ENCODE results near the gene HEATR3.
"Not testable (repeated sequence)": the region's sequence is repeated elsewhere in the genome, so short reads cannot be mapped to it uniquely, and the experiment has no call there.

Gene HEATR3

DNA sequence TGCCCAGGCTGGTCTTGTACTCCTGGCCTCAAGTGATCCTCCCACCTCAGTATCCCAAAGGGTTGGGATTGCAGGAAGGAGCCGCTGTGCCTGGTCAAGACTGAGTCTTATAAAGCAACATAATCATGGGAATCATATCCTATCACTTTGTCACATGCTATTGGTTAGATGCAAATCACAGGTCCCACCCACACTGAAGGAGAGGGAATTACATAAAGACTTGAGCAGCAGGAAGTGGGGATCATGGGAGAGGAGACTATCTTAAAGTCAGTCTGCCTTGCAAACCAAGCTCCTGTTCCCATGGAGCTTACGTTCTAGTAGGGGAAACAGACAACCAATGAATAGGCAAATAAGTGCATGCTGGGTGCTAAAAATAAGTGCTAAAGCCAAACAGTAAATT lies 59.0 kb downstream of the HEATR3 start:
- TF ChIP-seq, protein P1, sequence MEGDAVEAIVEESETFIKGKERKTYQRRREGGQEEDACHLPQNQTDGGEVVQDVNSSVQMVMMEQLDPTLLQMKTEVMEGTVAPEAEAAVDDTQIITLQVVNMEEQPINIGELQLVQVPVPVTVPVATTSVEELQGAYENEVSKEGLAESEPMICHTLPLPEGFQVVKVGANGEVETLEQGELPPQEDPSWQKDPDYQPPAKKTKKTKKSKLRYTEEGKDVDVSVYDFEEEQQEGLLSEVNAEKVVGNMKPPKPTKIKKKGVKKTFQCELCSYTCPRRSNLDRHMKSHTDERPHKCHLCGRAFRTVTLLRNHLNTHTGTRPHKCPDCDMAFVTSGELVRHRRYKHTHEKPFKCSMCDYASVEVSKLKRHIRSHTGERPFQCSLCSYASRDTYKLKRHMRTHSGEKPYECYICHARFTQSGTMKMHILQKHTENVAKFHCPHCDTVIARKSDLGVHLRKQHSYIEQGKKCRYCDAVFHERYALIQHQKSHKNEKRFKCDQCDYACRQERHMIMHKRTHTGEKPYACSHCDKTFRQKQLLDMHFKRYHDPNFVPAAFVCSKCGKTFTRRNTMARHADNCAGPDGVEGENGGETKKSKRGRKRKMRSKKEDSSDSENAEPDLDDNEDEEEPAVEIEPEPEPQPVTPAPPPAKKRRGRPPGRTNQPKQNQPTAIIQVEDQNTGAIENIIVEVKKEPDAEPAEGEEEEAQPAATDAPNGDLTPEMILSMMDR (IDR thresholded peaks at IDR 0.05; ENCODE audit: low read depth, low read length) = no peak
- H3K4me3 ChIP-seq (ENCODE audit: low read depth, low read length) = no peak overlapping the region
- no peak for DNase-seq (ENCODE audit: low read depth, low spot score)
- in situ Hi-C loops (cut with HindIII; ENCODE audit: low sequenced_read_pairs) = no loop called here

DNA sequence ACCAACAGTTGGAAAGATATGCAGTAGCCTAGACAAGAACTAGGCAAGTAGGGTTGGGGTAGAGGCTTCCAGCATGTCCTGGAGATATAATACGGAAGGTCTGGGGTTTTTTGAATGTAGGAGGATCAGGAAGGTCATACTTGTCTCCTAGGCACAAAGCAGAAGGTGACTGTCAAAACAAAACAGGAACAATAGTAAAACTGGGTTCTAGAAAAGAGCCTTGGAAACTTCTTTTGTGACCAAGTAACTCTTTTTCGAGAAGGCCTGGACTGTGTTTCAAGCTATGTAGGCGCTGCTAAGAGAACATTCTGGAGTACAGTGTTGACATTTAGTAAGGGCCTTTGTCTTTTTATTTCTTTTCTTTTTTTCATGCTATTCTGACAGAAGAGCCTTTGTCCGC lies 60.4 kb downstream of the HEATR3 start:
- DNase-seq (ENCODE audit: low read depth, low spot score) = no peak
- in situ Hi-C loops (cut with HindIII; ENCODE audit: low sequenced_read_pairs) = no loop called here
- no peak overlapping the region for H3K4me3 ChIP-seq (ENCODE audit: low read depth, low read length)
- TF ChIP-seq, protein P1 (IDR thresholded peaks at IDR 0.05; ENCODE audit: low read depth, low read length) = no peak

DNA sequence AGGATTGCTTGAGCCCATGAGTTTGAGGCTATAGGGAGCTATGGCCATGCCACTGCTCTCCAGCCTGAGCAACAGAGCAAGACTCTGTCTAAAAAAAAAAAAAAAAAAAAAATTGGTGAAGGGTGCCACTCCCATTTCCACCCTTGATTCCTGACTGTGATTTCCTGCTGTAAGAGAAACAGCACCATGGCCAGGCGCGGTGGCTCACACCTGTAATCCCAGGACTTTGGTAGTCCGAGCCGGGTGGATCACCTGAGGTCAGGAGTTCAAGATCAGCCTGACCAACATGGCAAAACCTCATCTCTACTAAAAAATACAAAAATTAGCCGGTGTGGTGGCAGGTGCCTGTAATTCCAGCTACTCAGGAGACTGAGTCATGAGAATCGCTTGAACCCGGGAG lies 66.8 kb downstream of the HEATR3 start:
- in situ Hi-C loops (cut with HindIII; ENCODE audit: low sequenced_read_pairs); DNase-seq (ENCODE audit: low read depth, low spot score); H3K4me3 ChIP-seq (ENCODE audit: low read depth, low read length): not testable (repeated sequence)

DNA sequence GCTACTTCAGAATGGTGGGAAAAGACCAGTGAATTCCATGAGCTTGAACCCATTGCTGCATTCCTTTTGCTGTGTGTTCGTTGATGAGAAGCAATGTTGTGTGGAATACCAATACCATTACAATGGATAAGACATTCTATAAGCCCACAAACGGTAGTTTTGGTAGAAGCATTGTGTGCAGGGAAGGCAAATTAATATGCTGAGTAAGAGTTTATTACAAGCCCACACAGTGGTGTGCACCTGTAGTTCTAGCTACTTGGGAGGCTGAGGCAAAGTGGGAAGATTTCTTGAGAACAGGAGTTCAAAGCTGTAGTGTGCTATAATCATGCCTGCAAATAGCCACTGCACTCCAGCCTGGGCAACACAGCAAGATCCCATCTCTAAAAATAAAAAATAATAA lies 67.4 kb downstream of the HEATR3 start:
- TF ChIP-seq, protein P1 (IDR thresholded peaks at IDR 0.05; ENCODE audit: low read depth, low read length) = no peak
- H3K4me3 ChIP-seq (ENCODE audit: low read depth, low read length) = no peak overlapping the region
- DNase-seq (ENCODE audit: low read depth, low spot score) = no peak
- in situ Hi-C loops (cut with HindIII; ENCODE audit: low sequenced_read_pairs) = no loop called here

DNA sequence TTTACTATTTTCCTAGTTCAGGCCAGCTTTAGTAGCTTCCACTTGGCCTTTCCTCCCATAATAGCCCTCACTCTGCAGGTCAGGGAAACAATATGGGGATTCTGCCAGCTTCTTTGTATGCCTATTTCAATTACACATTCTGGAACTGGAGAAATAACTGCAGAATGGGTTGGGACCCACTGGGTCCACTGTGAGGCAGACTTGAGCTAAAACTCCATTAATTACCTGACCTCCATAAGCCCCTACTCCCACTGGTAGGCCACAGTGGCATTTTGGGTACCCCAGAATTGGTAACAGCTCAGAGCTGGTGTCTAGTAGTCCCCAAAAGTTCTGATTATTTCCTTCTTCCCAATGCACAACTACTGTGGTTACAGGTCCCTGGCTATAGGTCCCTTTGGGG lies 70.6 kb downstream of the HEATR3 start:
- H3K4me3 ChIP-seq (ENCODE audit: low read depth, low read length) = no peak overlapping the region
- TF ChIP-seq, protein P1 (IDR thresholded peaks at IDR 0.05; ENCODE audit: low read depth, low read length) = no peak
- in situ Hi-C loops (cut with HindIII; ENCODE audit: low sequenced_read_pairs) = no loop called here
- no peak for DNase-seq (ENCODE audit: low read depth, low spot score)

DNA sequence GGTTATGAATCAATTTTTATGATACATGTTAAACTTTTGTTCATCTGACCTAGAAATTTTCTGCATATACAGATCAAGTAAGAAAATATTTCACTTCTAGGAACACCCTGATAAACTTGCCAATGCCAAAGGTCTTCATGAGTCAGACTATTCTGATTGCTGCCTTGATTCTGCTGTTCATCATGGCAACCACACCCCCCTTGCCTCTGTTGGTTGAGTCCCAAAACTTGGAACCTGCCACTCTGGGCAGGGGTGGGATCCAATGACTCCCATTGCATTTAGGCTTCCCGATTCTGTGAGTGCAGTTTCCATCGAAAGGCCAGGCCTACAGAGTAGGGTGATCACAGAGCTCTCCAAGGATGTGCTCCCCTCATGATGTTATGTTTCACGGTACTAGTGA lies 71.5 kb downstream of the HEATR3 start:
- TF ChIP-seq, protein P1 (IDR thresholded peaks at IDR 0.05; ENCODE audit: low read depth, low read length) = no peak
- no peak overlapping the region for H3K4me3 ChIP-seq (ENCODE audit: low read depth, low read length)
- no peak for DNase-seq (ENCODE audit: low read depth, low spot score)
- in situ Hi-C loops (cut with HindIII; ENCODE audit: low sequenced_read_pairs) = no loop called here

DNA sequence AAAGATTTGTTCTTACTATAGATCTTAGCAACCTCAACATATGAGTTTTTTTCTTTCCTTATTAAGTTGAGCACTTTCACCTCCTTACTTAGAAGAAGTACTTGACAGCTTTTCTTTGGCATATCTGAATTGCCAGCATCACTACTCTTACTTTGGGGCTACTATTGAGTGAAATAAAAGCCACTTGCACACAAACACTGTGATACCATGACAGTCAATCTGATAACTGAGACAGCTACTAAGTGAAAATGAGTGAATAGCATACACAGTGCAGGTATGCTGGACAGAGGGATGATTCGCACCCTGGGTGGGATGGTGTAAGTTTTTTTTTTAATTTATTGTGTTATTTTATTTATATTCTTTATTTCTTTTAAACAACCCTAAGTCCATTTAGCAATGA lies 73.8 kb downstream of the HEATR3 start:
- H3K4me3 ChIP-seq (ENCODE audit: low read depth, low read length) = no peak overlapping the region
- DNase-seq (ENCODE audit: low read depth, low spot score) = no peak
- in situ Hi-C loops (cut with HindIII; ENCODE audit: low sequenced_read_pairs) = no loop called here
- TF ChIP-seq, protein P1 (IDR thresholded peaks at IDR 0.05; ENCODE audit: low read depth, low read length) = no peak
